H1 (cell line): ENCODE measurements around the gene NRSN1. TPM values are rescaled to one million over a fixed set of nuclear protein-coding genes. Genes with fewer than 3 reads are reported as not detected.

Source experiments
- CTCF ChIA-PET: fragments of 300-600 bp; sonication (Branson Sonifier 250); formaldehyde crosslinking; loops from one replicate; lab custom pipeline; 2021; ENCODE audit not compliant: partially characterized antibody; lab: Charles Lee
- POLR2A ChIA-PET: fragments of 300-600 bp; sonication (Branson Sonifier 250); formaldehyde crosslinking; loops from one replicate; lab custom pipeline; 2021; ENCODE audit warnings: inconsistent platforms; ENCODE audit not compliant: partially characterized antibody; lab: Charles Lee
- DNase-seq, 2 experiments: peaks; one replicate each; pipeline versions ENCODE4 v3.0.0 to v3.0.0-alpha.2; 2010 to 2022; ENCODE audit warnings: low spot score in 2 of 2, low read depth in 1 of 2, mixed read lengths in 1 of 2
- FAIRE-seq: peaks from 2 replicates; lab custom pipeline; 2011; peaks lifted over from hg19 to GRCh38; lab: Jason Lieb, UNC
- H2AFZ ChIP-seq: 2 replicates; pipeline ENCODE4 v1.8.1; 2012; ENCODE audit warnings: low read length, inconsistent platforms
- H2AK5ac ChIP-seq: 2 replicates; pipeline ENCODE4 v1.6.1; 2013; ENCODE audit warnings: low read depth, low read length
- H2BK120ac ChIP-seq: replicated peaks from 2 replicates; pipeline ENCODE3; 2013; ENCODE audit warnings: low read depth, low read length, inconsistent platforms
- H2BK12ac ChIP-seq: 2 replicates; pipeline ENCODE4 v1.6.1; 2013; ENCODE audit warnings: low read depth, low read length
- H2BK15ac ChIP-seq: 2 replicates; pipeline ENCODE4 v1.6.1; 2013; ENCODE audit warnings: low read length
- H2BK20ac ChIP-seq: 2 replicates; pipeline ENCODE4 v1.6.1; 2013; ENCODE audit warnings: low read length
- H2BK5ac ChIP-seq: 2 replicates; pipeline ENCODE4 v1.6.1; 2013; ENCODE audit warnings: low read depth, low read length
- H3K14ac ChIP-seq: 2 replicates; pipeline ENCODE4 v1.6.1; 2013; ENCODE audit warnings: inconsistent platforms; ENCODE audit not compliant: insufficient read length
- H3K18ac ChIP-seq: 2 replicates; pipeline ENCODE4 v1.6.1; 2013; ENCODE audit warnings: low read length; ENCODE audit errors: extremely low read depth
- H3K23ac ChIP-seq: 2 replicates; pipeline ENCODE4 v1.6.1; 2013; ENCODE audit warnings: inconsistent platforms; ENCODE audit not compliant: insufficient read length
- H3K23me2 ChIP-seq: 2 replicates; pipeline ENCODE4 v1.6.1; 2013; ENCODE audit warnings: low read depth, low read length
- H3K27ac ChIP-seq: 2 replicates; pipeline ENCODE4 v1.6.1; 2011; ENCODE audit warnings: low read depth, low read length, inconsistent platforms
- H3K27me3 ChIP-seq, 4 experiments: replicated peaks in 1 of 4; 1 replicate in 1 of 4; 2 replicates in 3 of 4; pipeline versions ENCODE4 v1.6.1 to v1.8.1; 2011 to 2013; ENCODE audit warnings: low read length in 3 of 4, mild to moderate bottlenecking in 3 of 4, inconsistent platforms in 2 of 4, mixed read lengths in 2 of 4, moderate library complexity in 1 of 4; ENCODE audit not compliant: control insufficient read depth in 3 of 4, insufficient read depth in 3 of 4; ENCODE audit errors: extremely low read depth in 1 of 4
- H3K36me3 ChIP-seq, 4 experiments: 2 replicates each; pipeline versions ENCODE4 v1.6.1 to v1.8.1; 2011 to 2013; ENCODE audit warnings: mild to moderate bottlenecking in 4 of 4, low read length in 3 of 4, moderate library complexity in 2 of 4, control low read depth in 1 of 4, inconsistent platforms in 1 of 4; ENCODE audit not compliant: insufficient read depth in 4 of 4, control insufficient read depth in 2 of 4
- H3K4ac ChIP-seq: replicated peaks from 2 replicates; pipeline ENCODE3; 2013; ENCODE audit warnings: low read length, low read depth, mixed read lengths, inconsistent platforms; ENCODE audit not compliant: insufficient read length
- H3K4me1 ChIP-seq, 4 experiments: replicated peaks in 1 of 4; 1 replicate in 1 of 4; 2 replicates in 3 of 4; pipeline versions ENCODE4 v1.6.1 to v1.8.1; 2011 to 2013; ENCODE audit warnings: low read length in 3 of 4, inconsistent platforms in 2 of 4, mixed read lengths in 1 of 4; ENCODE audit not compliant: insufficient read depth in 4 of 4, control insufficient read depth in 3 of 4
- H3K4me2 ChIP-seq, 2 experiments: 2 replicates each; pipeline versions ENCODE4 v1.6.1 to v1.8.1; 2011 to 2013; ENCODE audit warnings: low read depth in 2 of 2, low read length in 2 of 2, control low read depth in 1 of 2, inconsistent platforms in 1 of 2, mild to moderate bottlenecking in 1 of 2; ENCODE audit not compliant: insufficient read depth in 1 of 2
- H3K4me3 ChIP-seq, 4 experiments: fragments of 200-600, 300-600 bp in 1 of 4; sonication (generic), shearing (Covaris generic), sonication (Bioruptor Twin) in 1 of 4; 2 replicates each; pipeline versions ENCODE4 v1.5.1 to v1.8.1; 2011 to 2016; ENCODE audit warnings: low read length in 4 of 4, low read depth in 3 of 4, control low read depth in 2 of 4, inconsistent platforms in 2 of 4, mild to moderate bottlenecking in 2 of 4, mixed read lengths in 1 of 4, moderate library complexity in 1 of 4; ENCODE audit not compliant: insufficient read depth in 2 of 4; ENCODE audit errors: extremely low read depth in 1 of 4
- H3K56ac ChIP-seq: replicated peaks from 2 replicates; pipeline ENCODE3; 2013; ENCODE audit warnings: low read depth, mild to moderate bottlenecking, mixed read lengths, low read length, inconsistent platforms; ENCODE audit not compliant: insufficient read length
- H3K79me1 ChIP-seq: 2 replicates; pipeline ENCODE4 v1.6.1; 2013; ENCODE audit warnings: low read depth, low read length, control low read depth
- H3K79me2 ChIP-seq, 2 experiments: 2 replicates each; pipeline versions ENCODE4 v1.6.1 to v1.8.1; 2012 to 2013; ENCODE audit warnings: low read length in 2 of 2, mild to moderate bottlenecking in 2 of 2, inconsistent platforms in 1 of 2; ENCODE audit not compliant: insufficient read depth in 2 of 2, control insufficient read depth in 1 of 2
- H3K9ac ChIP-seq, 4 experiments: replicated peaks in 1 of 4; 1 replicate in 1 of 4; 2 replicates in 3 of 4; pipeline versions ENCODE4 v1.6.1 to v1.8.1; 2011 to 2013; ENCODE audit warnings: low read depth in 3 of 4, low read length in 3 of 4, control low read depth in 2 of 4, mild to moderate bottlenecking in 2 of 4, moderate library complexity in 2 of 4, inconsistent platforms in 1 of 4; ENCODE audit errors: extremely low read depth in 1 of 4
- H3K9me3 ChIP-seq, 2 experiments: 2 replicates each; pipeline versions ENCODE4 v1.6.1 to v1.8.1; 2012 to 2013; ENCODE audit warnings: mild to moderate bottlenecking in 2 of 2, moderate library complexity in 2 of 2, control low read depth in 1 of 2, inconsistent platforms in 1 of 2, low read depth in 1 of 2, low read length in 1 of 2, mixed read lengths in 1 of 2; ENCODE audit not compliant: insufficient read depth in 2 of 2
- H4K20me1 ChIP-seq, 2 experiments: replicated peaks in 1 of 2; 2 replicates each; pipeline versions ENCODE3 to v1.8.1; 2011 to 2013; ENCODE audit warnings: inconsistent platforms in 2 of 2, low read length in 2 of 2, mild to moderate bottlenecking in 1 of 2; ENCODE audit not compliant: insufficient read depth in 2 of 2, control insufficient read depth in 1 of 2
- H4K5ac ChIP-seq: 2 replicates; pipeline ENCODE4 v1.6.1; 2013; ENCODE audit warnings: low read length, low read depth, mixed read lengths, inconsistent platforms; ENCODE audit not compliant: insufficient read length
- H4K8ac ChIP-seq: 2 replicates; pipeline ENCODE4 v1.8.0; 2013; ENCODE audit warnings: mild to moderate bottlenecking, moderate library complexity, low read length, inconsistent platforms; ENCODE audit not compliant: insufficient read depth; ENCODE audit errors: extremely low read depth
- H4K91ac ChIP-seq: replicated peaks from 2 replicates; pipeline ENCODE3; 2013; ENCODE audit warnings: low read length, mixed read lengths, inconsistent platforms; ENCODE audit not compliant: insufficient read length
- ATF3 ChIP-seq: IDR thresholded peaks from 2 replicates; pipeline ENCODE4 v1.6.1; 2011; ENCODE audit warnings: low read depth, mild to moderate bottlenecking, low read length; ENCODE audit not compliant: insufficient read depth
- E2F6 ChIP-seq: IDR thresholded peaks from 2 replicates; pipeline ENCODE4 v1.6.1; 2012; ENCODE audit warnings: inconsistent platforms
- HDAC6 ChIP-seq: IDR thresholded peaks from one replicate; pipeline ENCODE4 v1.7.1; 2012; ENCODE audit warnings: low read depth, mild to moderate bottlenecking, inconsistent platforms, low read length, moderate library complexity
- KDM1A ChIP-seq: fragments of 200-600, 300-600 bp; sonication (generic); IDR thresholded peaks from 2 replicates; pipeline ENCODE4 v1.7.1; 2016; ENCODE audit warnings: mild to moderate bottlenecking, low read length, borderline replicate concordance
- MAFK ChIP-seq: IDR thresholded peaks from 2 replicates; pipeline ENCODE4 v1.6.1; 2012; ENCODE audit warnings: low read depth, mild to moderate bottlenecking, improper control_type of control experiment, low read length
- POLR2AphosphoS5 ChIP-seq: IDR thresholded peaks from 2 replicates; pipeline ENCODE4 v1.6.1; 2011; ENCODE audit warnings: low read depth, low read length
- RAD21 ChIP-seq, 2 experiments: IDR thresholded peaks in 1 of 2; conservative IDR thresholded peaks in 1 of 2; 2 replicates each; pipeline ENCODE4 v1.6.1; 2011; ENCODE audit warnings: low read depth in 2 of 2, low read length in 2 of 2, improper control_type of control experiment in 1 of 2, inconsistent platforms in 1 of 2, mild to moderate bottlenecking in 1 of 2, moderate library complexity in 1 of 2
- RNF2 ChIP-seq: fragments of 200-900, 300-1000 bp; sonication (generic); IDR thresholded peaks from 2 replicates; pipeline ENCODE4 v1.7.1; 2016; ENCODE audit warnings: borderline replicate concordance, low read depth, mild to moderate bottlenecking, antibody characterized with exemption, low read length; ENCODE audit not compliant: poor library complexity, severe bottlenecking; ENCODE audit errors: missing control alignments
- SIN3A ChIP-seq, 2 experiments: IDR thresholded peaks in 1 of 2; conservative IDR thresholded peaks in 1 of 2; 2 replicates each; pipeline ENCODE4 v1.6.1; 2011 to 2012; ENCODE audit warnings: low read length in 2 of 2, improper control_type of control experiment in 1 of 2, low read depth in 1 of 2, mild to moderate bottlenecking in 1 of 2
- TAF7 ChIP-seq: optimal IDR thresholded peaks from 2 replicates; pipeline ENCODE3; 2011; ENCODE audit warnings: low read depth, mild to moderate bottlenecking, inconsistent platforms, low read length, moderate library complexity, borderline replicate concordance
- TBP ChIP-seq: IDR thresholded peaks from 2 replicates; pipeline ENCODE4 v1.6.1; 2011; ENCODE audit warnings: low read depth, low read length, improper control_type of control experiment
- TCF12 ChIP-seq: IDR thresholded peaks from 2 replicates; pipeline ENCODE4 v1.6.1; 2011; ENCODE audit warnings: low read depth, mild to moderate bottlenecking, low read length
- YY1 ChIP-seq: IDR thresholded peaks from 2 replicates; pipeline ENCODE4 v1.6.1; 2011; ENCODE audit warnings: low read depth, mild to moderate bottlenecking, low read length
- WGBS, 2 experiments: shearing (Covaris generic) in 1 of 2; methylation state at CpG; one replicate each; pipeline versions ENCODE4 v1.1.6 to v1.1.7; 2013 to 2015; ENCODE audit warnings: low lambda C conversion rate in 2 of 2, mixed read lengths in 2 of 2, inconsistent platforms in 1 of 2, low coverage in 1 of 2, missing lambda C conversion rate in 1 of 2; ENCODE audit not compliant: insufficient replicate concordance in 2 of 2, insufficient coverage in 1 of 2, insufficient read length in 1 of 2; ENCODE audit errors: extremely low coverage in 1 of 2, missing lambda C conversion rate in 1 of 2; 5-methylcytosine and 5-hydroxymethylcytosine counted together
- polyA plus RNA-seq, 7 experiments: library from polyadenylated mRNA; depleted of rRNA in 3 of 7; stranded (reverse) in 5 of 7; unstranded in 2 of 7; fragments of >200 nt in 5 of 7; fragments of 200-250 nt in 2 of 7; gene quantifications; 1 replicate in 5 of 7; 2 replicates in 1 of 7; 4 replicates in 1 of 7; pipeline versions ENCODE4 v1.2.1 to v1.2.3, GENCODE V29; 2011 to 2013; ENCODE audit warnings: missing spikeins in 2 of 7, mixed read lengths in 2 of 7
- total RNA-seq: library from RNA; stranded (reverse); fragmentation: NEBNext Ultra II Directional; extraction: Animal tissue kit (Norgen Biotek cat#: 25700); gene quantifications from 2 replicates; pipeline ENCODE4 v1.2.1, GENCODE V29; 2021

Gene NRSN1
- total and polyA plus RNA-seq, 2 of the 8 experiments (the other 6 are each of a cell fraction or from before 2014, with no cell fraction given) = 0.15 to 0.78 TPM

- FAIRE-seq = no peak
- H4K5ac ChIP-seq = no peak overlapping the region
- no peak overlapping the region for H3K4me3 ChIP-seq
- H2BK12ac ChIP-seq = no peak overlapping the region
- H3K56ac ChIP-seq = no peak overlapping the region
- POLR2A ChIA-PET = no interaction called here
- no peak overlapping the region for H3K4me2 ChIP-seq
- no peak overlapping the region for H4K91ac ChIP-seq
- no peaks in the 10 kb centered on the region for H3K36me3 ChIP-seq
- H2BK5ac ChIP-seq = no peak overlapping the region
- H4K8ac ChIP-seq = no peak overlapping the region
- no peak for DNase-seq
- H3K4me1 ChIP-seq = no peaks in the 10 kb centered on the region
- H3K23ac ChIP-seq = no peak overlapping the region
- no peak overlapping the region for H3K18ac ChIP-seq
- H2BK120ac ChIP-seq = no peak overlapping the region
- H2BK20ac ChIP-seq = no peak overlapping the region
- no peak overlapping the region for H2BK15ac ChIP-seq
- no peaks in the 10 kb centered on the region; the same call in 1 of the 2 replicates for H3K23me2 ChIP-seq
- H3K27ac ChIP-seq = no peak overlapping the region
- H3K4ac ChIP-seq = no peak overlapping the region
- H3K27me3 ChIP-seq = no peaks in the 10 kb centered on the region
- H3K9ac ChIP-seq = no peak overlapping the region
- H3K79me2 ChIP-seq = no peaks in the 10 kb centered on the region
- H4K20me1 ChIP-seq = no peaks in the 10 kb centered on the region
- H2AFZ ChIP-seq = no peak overlapping the region
- no peaks in the 10 kb centered on the region; a peak in 1 of 4 replicates for H3K9me3 ChIP-seq
- CTCF ChIA-PET = no interaction called here
- 93% methylated on average over 3 of the region's 3 CpGs; no CpG with 5 or more reads in 1 of the 2 experiments for WGBS, 2 experiments
- H3K14ac ChIP-seq = no peak overlapping the region
- no peaks in the 10 kb centered on the region for H3K79me1 ChIP-seq
- H2AK5ac ChIP-seq = no peak overlapping the region
- no peak for TF ChIP-seq YY1
- no peak for TF ChIP-seq TAF7
- TF ChIP-seq POLR2AphosphoS5 = no peak
- TF ChIP-seq E2F6 = no peak
- no peak for TF ChIP-seq HDAC6
- no peak for TF ChIP-seq RNF2
- TF ChIP-seq KDM1A = no peak
- no peak for TF ChIP-seq MAFK
- TF ChIP-seq SIN3A (conservative IDR thresholded peaks at IDR 0.05 in 1 of 2, IDR thresholded peaks at IDR 0.05 in 1 of 2; ENCODE audit: low read depth in 1 of 2, low read length in 2 of 2) = no peak
- TF ChIP-seq TCF12 = no peak
- no peak for TF ChIP-seq TBP
- TF ChIP-seq ATF3 = no peak
- TF ChIP-seq RAD21 (IDR thresholded peaks at IDR 0.05 in 1 of 2, conservative IDR thresholded peaks at IDR 0.05 in 1 of 2; ENCODE audit: low read depth in 2 of 2, low read length in 2 of 2) = no peak
Observed at GRCh38 chr6:24146871-24147270, 20.9 kb downstream of the NRSN1 start.
